ENCODE measurements around the gene PARP16. TPM values are rescaled to one million over a fixed set of nuclear protein-coding genes. Genes with fewer than 3 reads are reported as not detected.

The PARP16 gene
- total RNA-seq, 2 experiments from 2014 or later = 11.7 to 19.7 TPM

GRCh38 chr15:65210770-65211481 lies 75.8 kb downstream of the PARP16 start, which contains the start of gene CILP:
CILP (minus strand) TSS chr15:65211473; CDS start chr15:65209755, 1,718 bp downstream.
- H3K4me3 Mint-ChIP-seq = no peak within 1 kb of the TSS
- H3K36me3 Mint-ChIP-seq = no peaks in the 10 kb centered on the region
- ATAC-seq = no peak
- CTCF ChIA-PET = interaction anchor here (1.6 to 1.9 kb wide), 2 partner anchors 9 to 75 kb away, joined by 4 to 8 read pairs; partner anchors contain the start of gene PARP16
- H3K27me3 Mint-ChIP-seq = no peaks in the 10 kb centered on the region
- DNase-seq = no peak
- H3K27ac Mint-ChIP-seq = no peak within 1 kb of the TSS
- no peaks in the 10 kb centered on the region for H3K9me3 Mint-ChIP-seq (ENCODE audit: low read depth)
- no peaks in the 10 kb centered on the region for H3K4me1 Mint-ChIP-seq

- CTCF ChIA-PET = interaction anchor here (1.2 to 1.6 kb wide), 2 partner anchors 8 to 10 kb away, joined by 3 to 4 read pairs; no protein-coding TSS in a partner anchor
- H3K4me1 Mint-ChIP-seq = no peaks in the 10 kb centered on the region
- ATAC-seq (no peak), DNase-seq (no peak)
- H3K9me3 Mint-ChIP-seq (ENCODE audit: low read depth) = no peaks in the 10 kb centered on the region
- no peak overlapping the region for H3K4me3 Mint-ChIP-seq
- no peaks in the 10 kb centered on the region for H3K36me3 Mint-ChIP-seq
- H3K27me3 Mint-ChIP-seq = no peaks in the 10 kb centered on the region
- no peak overlapping the region for H3K27ac Mint-ChIP-seq
Observed at GRCh38 chr15:65209701-65210643, 76.7 kb downstream of the PARP16 start.

GRCh38 chr15:65208647-65209046 lies 78.0 kb downstream of the PARP16 start:
- H3K36me3 Mint-ChIP-seq = no peaks in the 10 kb centered on the region
- CTCF ChIA-PET = interaction anchor here (0.5 to 1.2 kb wide), 4 partner anchors 8 to 23 kb away, joined by 3 to 4 read pairs (median 4); no protein-coding TSS in a partner anchor
- H3K27ac Mint-ChIP-seq = no peak overlapping the region
- H3K27me3 Mint-ChIP-seq = peaks cover 2% of the 10 kb centered on the region
- ATAC-seq (no peak), DNase-seq (no peak)
- H3K9me3 Mint-ChIP-seq (ENCODE audit: low read depth) = no peaks in the 10 kb centered on the region
- no peak overlapping the region for H3K4me3 Mint-ChIP-seq
- no peaks in the 10 kb centered on the region for H3K4me1 Mint-ChIP-seq

Other genes starting within 250 kb of the PARP16 start
- gene SLC51B, start 241.5 kb downstream of the PARP16 start, total RNA-seq = not detected
- gene RASL12, start 218.9 kb downstream of the PARP16 start, total RNA-seq = not detected
- gene KBTBD13, start 210.1 kb downstream of the PARP16 start, total RNA-seq = not detected
- 1 to 10 TPM; 3.3 to 4.7 TPM for gene UBAP1L, start 171.7 kb downstream of the PARP16 start, total RNA-seq
- 10 to 100 TPM; 40.0 to 40.2 TPM for gene PDCD7, start 153.1 kb downstream of the PARP16 start, total RNA-seq
- 10 to 100 TPM; 46.8 to 58.8 TPM for gene CLPX, start 101.5 kb downstream of the PARP16 start, total RNA-seq
- gene CILP, start 75.4 kb downstream of the PARP16 start, total RNA-seq = under 1 TPM in 1 of 2 experiments, not detected in 1; 0.05 TPM
- not detected for gene RNU5A-1, start 9.2 kb upstream of the PARP16 start, total RNA-seq
- gene RNU5B-1, start 17.8 kb upstream of the PARP16 start, total RNA-seq = 10 to 100 TPM in 1 of 2 experiments, not detected in 1; 15.8 TPM
- not detected for gene IGDCC3, start 91.1 kb upstream of the PARP16 start, total RNA-seq
- under 1 TPM; 0.14 to 0.26 TPM for gene IGDCC4, start 136.1 kb upstream of the PARP16 start, total RNA-seq
- gene DPP8, start 230.8 kb upstream of the PARP16 start, total RNA-seq = 10 to 100 TPM; 41.6 to 44.1 TPM
- gene HACD3, start 243.6 kb upstream of the PARP16 start, total RNA-seq = 10 to 100 TPM; 40.7 to 43.5 TPM